H1 (cell line): ENCODE measurements around the gene RCAN2. TPM values are rescaled to one million over a fixed set of nuclear protein-coding genes. Genes with fewer than 3 reads are reported as not detected.

Experiments used
- CTCF ChIA-PET: fragments of 300-600 bp; sonication (Branson Sonifier 250); formaldehyde crosslinking; loops from one replicate; lab custom pipeline; 2021; ENCODE audit not compliant: partially characterized antibody; lab: Charles Lee
- POLR2A ChIA-PET: fragments of 300-600 bp; sonication (Branson Sonifier 250); formaldehyde crosslinking; loops from one replicate; lab custom pipeline; 2021; ENCODE audit warnings: inconsistent platforms; ENCODE audit not compliant: partially characterized antibody; lab: Charles Lee
- DNase-seq, 2 experiments: peaks; one replicate each; pipeline versions ENCODE4 v3.0.0 to v3.0.0-alpha.2; 2010 to 2022; ENCODE audit warnings: low spot score in 2 of 2, low read depth in 1 of 2, mixed read lengths in 1 of 2
- FAIRE-seq: peaks from 2 replicates; lab custom pipeline; 2011; peaks lifted over from hg19 to GRCh38; lab: Jason Lieb, UNC
- H2AFZ ChIP-seq: 2 replicates; pipeline ENCODE4 v1.8.1; 2012; ENCODE audit warnings: low read length, inconsistent platforms
- H2AK5ac ChIP-seq: 2 replicates; pipeline ENCODE4 v1.6.1; 2013; ENCODE audit warnings: low read depth, low read length
- H2BK120ac ChIP-seq: replicated peaks from 2 replicates; pipeline ENCODE3; 2013; ENCODE audit warnings: low read depth, low read length, inconsistent platforms
- H2BK12ac ChIP-seq: 2 replicates; pipeline ENCODE4 v1.6.1; 2013; ENCODE audit warnings: low read depth, low read length
- H2BK15ac ChIP-seq: 2 replicates; pipeline ENCODE4 v1.6.1; 2013; ENCODE audit warnings: low read length
- H2BK20ac ChIP-seq: 2 replicates; pipeline ENCODE4 v1.6.1; 2013; ENCODE audit warnings: low read length
- H2BK5ac ChIP-seq: 2 replicates; pipeline ENCODE4 v1.6.1; 2013; ENCODE audit warnings: low read depth, low read length
- H3K14ac ChIP-seq: 2 replicates; pipeline ENCODE4 v1.6.1; 2013; ENCODE audit warnings: inconsistent platforms; ENCODE audit not compliant: insufficient read length
- H3K18ac ChIP-seq: 2 replicates; pipeline ENCODE4 v1.6.1; 2013; ENCODE audit warnings: low read length; ENCODE audit errors: extremely low read depth
- H3K23ac ChIP-seq: 2 replicates; pipeline ENCODE4 v1.6.1; 2013; ENCODE audit warnings: inconsistent platforms; ENCODE audit not compliant: insufficient read length
- H3K23me2 ChIP-seq: 2 replicates; pipeline ENCODE4 v1.6.1; 2013; ENCODE audit warnings: low read depth, low read length
- H3K27ac ChIP-seq: 2 replicates; pipeline ENCODE4 v1.6.1; 2011; ENCODE audit warnings: low read depth, low read length, inconsistent platforms
- H3K27me3 ChIP-seq, 4 experiments: replicated peaks in 1 of 4; 1 replicate in 1 of 4; 2 replicates in 3 of 4; pipeline versions ENCODE4 v1.6.1 to v1.8.1; 2011 to 2013; ENCODE audit warnings: low read length in 3 of 4, mild to moderate bottlenecking in 3 of 4, inconsistent platforms in 2 of 4, mixed read lengths in 2 of 4, moderate library complexity in 1 of 4; ENCODE audit not compliant: control insufficient read depth in 3 of 4, insufficient read depth in 3 of 4; ENCODE audit errors: extremely low read depth in 1 of 4
- H3K36me3 ChIP-seq, 4 experiments: 2 replicates each; pipeline versions ENCODE4 v1.6.1 to v1.8.1; 2011 to 2013; ENCODE audit warnings: mild to moderate bottlenecking in 4 of 4, low read length in 3 of 4, moderate library complexity in 2 of 4, control low read depth in 1 of 4, inconsistent platforms in 1 of 4; ENCODE audit not compliant: insufficient read depth in 4 of 4, control insufficient read depth in 2 of 4
- H3K4ac ChIP-seq: replicated peaks from 2 replicates; pipeline ENCODE3; 2013; ENCODE audit warnings: low read length, low read depth, mixed read lengths, inconsistent platforms; ENCODE audit not compliant: insufficient read length
- H3K4me1 ChIP-seq, 4 experiments: replicated peaks in 1 of 4; 1 replicate in 1 of 4; 2 replicates in 3 of 4; pipeline versions ENCODE4 v1.6.1 to v1.8.1; 2011 to 2013; ENCODE audit warnings: low read length in 3 of 4, inconsistent platforms in 2 of 4, mixed read lengths in 1 of 4; ENCODE audit not compliant: insufficient read depth in 4 of 4, control insufficient read depth in 3 of 4
- H3K4me2 ChIP-seq, 2 experiments: 2 replicates each; pipeline versions ENCODE4 v1.6.1 to v1.8.1; 2011 to 2013; ENCODE audit warnings: low read depth in 2 of 2, low read length in 2 of 2, control low read depth in 1 of 2, inconsistent platforms in 1 of 2, mild to moderate bottlenecking in 1 of 2; ENCODE audit not compliant: insufficient read depth in 1 of 2
- H3K4me3 ChIP-seq, 4 experiments: fragments of 200-600, 300-600 bp in 1 of 4; sonication (generic), shearing (Covaris generic), sonication (Bioruptor Twin) in 1 of 4; 2 replicates each; pipeline versions ENCODE4 v1.5.1 to v1.8.1; 2011 to 2016; ENCODE audit warnings: low read length in 4 of 4, low read depth in 3 of 4, control low read depth in 2 of 4, inconsistent platforms in 2 of 4, mild to moderate bottlenecking in 2 of 4, mixed read lengths in 1 of 4, moderate library complexity in 1 of 4; ENCODE audit not compliant: insufficient read depth in 2 of 4; ENCODE audit errors: extremely low read depth in 1 of 4
- H3K56ac ChIP-seq: replicated peaks from 2 replicates; pipeline ENCODE3; 2013; ENCODE audit warnings: low read depth, mild to moderate bottlenecking, mixed read lengths, low read length, inconsistent platforms; ENCODE audit not compliant: insufficient read length
- H3K79me1 ChIP-seq: 2 replicates; pipeline ENCODE4 v1.6.1; 2013; ENCODE audit warnings: low read depth, low read length, control low read depth
- H3K79me2 ChIP-seq, 2 experiments: 2 replicates each; pipeline versions ENCODE4 v1.6.1 to v1.8.1; 2012 to 2013; ENCODE audit warnings: low read length in 2 of 2, mild to moderate bottlenecking in 2 of 2, inconsistent platforms in 1 of 2; ENCODE audit not compliant: insufficient read depth in 2 of 2, control insufficient read depth in 1 of 2
- H3K9ac ChIP-seq, 4 experiments: replicated peaks in 1 of 4; 1 replicate in 1 of 4; 2 replicates in 3 of 4; pipeline versions ENCODE4 v1.6.1 to v1.8.1; 2011 to 2013; ENCODE audit warnings: low read depth in 3 of 4, low read length in 3 of 4, control low read depth in 2 of 4, mild to moderate bottlenecking in 2 of 4, moderate library complexity in 2 of 4, inconsistent platforms in 1 of 4; ENCODE audit errors: extremely low read depth in 1 of 4
- H3K9me3 ChIP-seq, 2 experiments: 2 replicates each; pipeline versions ENCODE4 v1.6.1 to v1.8.1; 2012 to 2013; ENCODE audit warnings: mild to moderate bottlenecking in 2 of 2, moderate library complexity in 2 of 2, control low read depth in 1 of 2, inconsistent platforms in 1 of 2, low read depth in 1 of 2, low read length in 1 of 2, mixed read lengths in 1 of 2; ENCODE audit not compliant: insufficient read depth in 2 of 2
- H4K20me1 ChIP-seq, 2 experiments: replicated peaks in 1 of 2; 2 replicates each; pipeline versions ENCODE3 to v1.8.1; 2011 to 2013; ENCODE audit warnings: inconsistent platforms in 2 of 2, low read length in 2 of 2, mild to moderate bottlenecking in 1 of 2; ENCODE audit not compliant: insufficient read depth in 2 of 2, control insufficient read depth in 1 of 2
- H4K5ac ChIP-seq: 2 replicates; pipeline ENCODE4 v1.6.1; 2013; ENCODE audit warnings: low read length, low read depth, mixed read lengths, inconsistent platforms; ENCODE audit not compliant: insufficient read length
- H4K8ac ChIP-seq: 2 replicates; pipeline ENCODE4 v1.8.0; 2013; ENCODE audit warnings: mild to moderate bottlenecking, moderate library complexity, low read length, inconsistent platforms; ENCODE audit not compliant: insufficient read depth; ENCODE audit errors: extremely low read depth
- H4K91ac ChIP-seq: replicated peaks from 2 replicates; pipeline ENCODE3; 2013; ENCODE audit warnings: low read length, mixed read lengths, inconsistent platforms; ENCODE audit not compliant: insufficient read length
- CBX8 ChIP-seq: fragments of 300-800, 300-1000 bp; sonication (generic); IDR thresholded peaks from 2 replicates; pipeline ENCODE4 v1.7.1; 2016; ENCODE audit warnings: low read depth, low read length, borderline replicate concordance
- EGR1 ChIP-seq: IDR thresholded peaks from 2 replicates; pipeline ENCODE4 v1.6.1; 2011; ENCODE audit warnings: low read depth, low read length, borderline replicate concordance
- POLR2AphosphoS5 ChIP-seq: IDR thresholded peaks from 2 replicates; pipeline ENCODE4 v1.6.1; 2011; ENCODE audit warnings: low read depth, low read length
- WGBS, 2 experiments: shearing (Covaris generic) in 1 of 2; methylation state at CpG; one replicate each; pipeline versions ENCODE4 v1.1.6 to v1.1.7; 2013 to 2015; ENCODE audit warnings: low lambda C conversion rate in 2 of 2, mixed read lengths in 2 of 2, inconsistent platforms in 1 of 2, low coverage in 1 of 2, missing lambda C conversion rate in 1 of 2; ENCODE audit not compliant: insufficient replicate concordance in 2 of 2, insufficient coverage in 1 of 2, insufficient read length in 1 of 2; ENCODE audit errors: extremely low coverage in 1 of 2, missing lambda C conversion rate in 1 of 2; 5-methylcytosine and 5-hydroxymethylcytosine counted together
- polyA plus RNA-seq, 7 experiments: library from polyadenylated mRNA; depleted of rRNA in 3 of 7; stranded (reverse) in 5 of 7; unstranded in 2 of 7; fragments of >200 nt in 5 of 7; fragments of 200-250 nt in 2 of 7; gene quantifications; 1 replicate in 5 of 7; 2 replicates in 1 of 7; 4 replicates in 1 of 7; pipeline versions ENCODE4 v1.2.1 to v1.2.3, GENCODE V29; 2011 to 2013; ENCODE audit warnings: missing spikeins in 2 of 7, mixed read lengths in 2 of 7
- total RNA-seq: library from RNA; stranded (reverse); fragmentation: NEBNext Ultra II Directional; extraction: Animal tissue kit (Norgen Biotek cat#: 25700); gene quantifications from 2 replicates; pipeline ENCODE4 v1.2.1, GENCODE V29; 2021

The RCAN2 gene
- total and polyA plus RNA-seq, 2 of the 8 experiments (the other 6 are each of a cell fraction or from before 2014, with no cell fraction given) = 5.0 to 8.5 TPM

GRCh38 chr6:46421939-46422338, 69.3 kb downstream of the RCAN2 start:
- Histone ChIP-seq H3K27ac (no peak overlapping the region), H2BK15ac (no peak overlapping the region), H3K4ac (no peak overlapping the region), H2BK20ac (no peak overlapping the region), H4K91ac (no peak overlapping the region), H4K5ac (no peak overlapping the region), H2BK5ac (no peak overlapping the region), H3K79me1 (no peaks in the 10 kb centered on the region), H4K8ac (no peak overlapping the region), H3K56ac (no peak overlapping the region), H3K9me3 (no peaks in the 10 kb centered on the region), H4K20me1 (no peaks in the 10 kb centered on the region), H3K14ac (no peak overlapping the region), H2BK12ac (no peak overlapping the region), H3K36me3 (no peaks in the 10 kb centered on the region), H2AFZ (no peak overlapping the region), H3K23ac (no peak overlapping the region), H3K9ac (no peak overlapping the region), H2BK120ac (no peak overlapping the region), H3K4me3 (no peak overlapping the region), H3K18ac (no peak overlapping the region), H3K4me2 (no peak overlapping the region), H2AK5ac (no peak overlapping the region), H3K27me3 (no peaks in the 10 kb centered on the region), H3K23me2 (no peaks in the 10 kb centered on the region), H3K4me1 (no peaks in the 10 kb centered on the region), H3K79me2 (no peaks in the 10 kb centered on the region)
- ChIA-PET CTCF (interaction anchor here (0.7 to 1.8 kb wide), 6 partner anchors 17 to 205 kb away, joined by 3 to 4 read pairs (median 3); no protein-coding TSS in a partner anchor), POLR2A (no interaction called here)
- FAIRE-seq (no peak), DNase-seq (no peak)
- WGBS, 2 experiments = 91% methylated on average over 3 of the region's 3 CpGs; no CpG with 5 or more reads in 1 of the 2 experiments
- TF ChIP-seq CBX8 (no peak), POLR2AphosphoS5 (no peak), EGR1 (no peak)
